Mucosa of descending colon (tissue), 3 donors: ENCODE results near the gene FBRSL1. TPM values are rescaled to one million over a fixed set of nuclear protein-coding genes. Genes with fewer than 3 reads are reported as not detected.

Experiments
- ATAC-seq: fragments of 200-7000 bp; cut with Tn5 transposase; one replicate; pipeline ENCODE4 v1.9.1; 2020; ENCODE audit warnings: mild to moderate bottlenecking, moderate library complexity
- DNase-seq, 3 donors: peaks; one replicate each; pipeline ENCODE4 v3.0.0-alpha.2; 2020
- H3K36me3 ChIP-seq: fragments of 200-600 bp; one replicate; pipeline ENCODE4 v1.8.0; 2021; ENCODE audit warnings: low read depth, mild to moderate bottlenecking
- H3K4me1 ChIP-seq: fragments of 200-600 bp; one replicate; pipeline ENCODE4 v1.8.0; 2021; ENCODE audit warnings: low read depth, mild to moderate bottlenecking
- H3K4me3 ChIP-seq: fragments of 200-600 bp; one replicate; pipeline ENCODE4 v1.8.0; 2021; ENCODE audit warnings: mild to moderate bottlenecking
- H3K9me3 ChIP-seq: fragments of 200-600 bp; one replicate; pipeline ENCODE4 v1.8.0; 2021; ENCODE audit warnings: mild to moderate bottlenecking
- intact Hi-C, 2 donors: fragments of 100-400 bp; cut with DNase I in 1 of 2; cut with micrococcal nuclease in 1 of 2; formaldehyde crosslinking; loops; one replicate each; pipeline versions ENCODE4 v1.11.0 to v1.11.1; 2022; cut with DNase I, micrococcal nuclease
- total RNA-seq, 3 donors: library from RNA; stranded (reverse); fragmentation: NEBNext Ultra II Directional in 2 of 3; extraction: Animal tissue kit (Norgen Biotek cat#: 25700) in 2 of 3; gene quantifications; one replicate each; pipeline versions ENCODE4 v1.2.1 to v1.2.4, GENCODE V29; 2021 to 2023
- TF ChIP-seq, protein P1 (sequence below): fragments of 200-600 bp; IDR thresholded peaks from one replicate; pipeline ENCODE4 v1.8.0; 2022; ENCODE audit warnings: antibody characterized with exemption, mild to moderate bottlenecking
- donor health status: DM: no; HTN: no; CAD: no; lungs with moderate emphysema.
- donor health status: DM: no; HTN: no; CAD: no.
- donor health status: DM: no; HTN: yes; CAD: no.

FBRSL1 gene
- total RNA-seq, 3 donors from 2014 or later: 54.7 to 68.5 (median 55.6) TPM

DNA sequence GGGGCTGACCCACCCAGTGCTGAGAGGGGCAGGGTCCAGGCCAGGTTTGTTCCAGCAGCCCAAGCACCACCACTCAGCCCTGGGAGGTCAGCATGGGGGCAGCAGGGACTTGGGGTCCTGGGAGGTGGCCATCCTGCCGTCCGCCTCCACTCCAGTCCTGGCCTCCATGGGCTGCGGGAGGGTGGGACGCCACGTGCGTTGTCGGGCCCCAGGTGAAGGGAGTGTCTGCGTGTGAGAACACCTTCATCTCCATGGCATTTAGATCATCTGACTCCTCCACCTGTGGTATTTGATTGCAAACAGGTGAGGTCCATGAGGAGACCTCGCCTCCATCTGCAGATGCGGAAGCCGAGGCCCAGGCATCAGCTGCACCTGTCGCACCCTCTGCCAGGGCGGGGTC is 44.1 kb downstream of the FBRSL1 start:
- TF ChIP-seq, protein P1, sequence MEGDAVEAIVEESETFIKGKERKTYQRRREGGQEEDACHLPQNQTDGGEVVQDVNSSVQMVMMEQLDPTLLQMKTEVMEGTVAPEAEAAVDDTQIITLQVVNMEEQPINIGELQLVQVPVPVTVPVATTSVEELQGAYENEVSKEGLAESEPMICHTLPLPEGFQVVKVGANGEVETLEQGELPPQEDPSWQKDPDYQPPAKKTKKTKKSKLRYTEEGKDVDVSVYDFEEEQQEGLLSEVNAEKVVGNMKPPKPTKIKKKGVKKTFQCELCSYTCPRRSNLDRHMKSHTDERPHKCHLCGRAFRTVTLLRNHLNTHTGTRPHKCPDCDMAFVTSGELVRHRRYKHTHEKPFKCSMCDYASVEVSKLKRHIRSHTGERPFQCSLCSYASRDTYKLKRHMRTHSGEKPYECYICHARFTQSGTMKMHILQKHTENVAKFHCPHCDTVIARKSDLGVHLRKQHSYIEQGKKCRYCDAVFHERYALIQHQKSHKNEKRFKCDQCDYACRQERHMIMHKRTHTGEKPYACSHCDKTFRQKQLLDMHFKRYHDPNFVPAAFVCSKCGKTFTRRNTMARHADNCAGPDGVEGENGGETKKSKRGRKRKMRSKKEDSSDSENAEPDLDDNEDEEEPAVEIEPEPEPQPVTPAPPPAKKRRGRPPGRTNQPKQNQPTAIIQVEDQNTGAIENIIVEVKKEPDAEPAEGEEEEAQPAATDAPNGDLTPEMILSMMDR: no peak
- intact Hi-C loops: no loop called here

DNA sequence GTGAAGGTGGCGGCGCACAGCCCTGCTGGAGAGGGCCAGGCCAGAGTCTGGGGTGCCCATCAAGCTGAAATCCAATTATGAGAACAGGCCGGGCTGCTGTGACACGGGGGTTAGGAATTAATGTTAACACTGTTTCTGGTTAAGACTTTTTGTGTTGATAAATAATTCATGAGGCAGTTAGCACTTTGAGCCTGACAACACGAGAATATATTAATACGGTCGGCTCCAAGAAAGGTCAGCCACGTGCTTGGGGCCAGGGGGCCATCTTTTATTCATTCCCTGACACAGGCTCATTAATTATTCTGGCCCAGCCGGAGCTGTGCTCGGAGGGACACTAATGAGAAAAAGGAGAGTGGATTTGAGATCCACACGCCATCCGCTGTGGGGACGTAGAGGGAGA is 45.1 kb downstream of the FBRSL1 start:
- no peaks in the 10 kb centered on the region for H3K4me1 ChIP-seq
- TF ChIP-seq, protein P1: no peak
- H3K4me3 ChIP-seq: no peak overlapping the region
- DNase-seq (no peak), ATAC-seq (no peak)
- intact Hi-C loops: no loop called here
- no peaks in the 10 kb centered on the region for H3K9me3 ChIP-seq
- no peaks in the 10 kb centered on the region for H3K36me3 ChIP-seq

More for the DNA sequence above, 44.1 kb downstream of the FBRSL1 start:
- Histone ChIP-seq H3K4me3 (no peak overlapping the region), H3K36me3 (no peaks in the 10 kb centered on the region), H3K4me1 (no peaks in the 10 kb centered on the region), H3K9me3 (no peaks in the 10 kb centered on the region)
- DNase-seq (no peak), ATAC-seq (no peak)

DNA sequence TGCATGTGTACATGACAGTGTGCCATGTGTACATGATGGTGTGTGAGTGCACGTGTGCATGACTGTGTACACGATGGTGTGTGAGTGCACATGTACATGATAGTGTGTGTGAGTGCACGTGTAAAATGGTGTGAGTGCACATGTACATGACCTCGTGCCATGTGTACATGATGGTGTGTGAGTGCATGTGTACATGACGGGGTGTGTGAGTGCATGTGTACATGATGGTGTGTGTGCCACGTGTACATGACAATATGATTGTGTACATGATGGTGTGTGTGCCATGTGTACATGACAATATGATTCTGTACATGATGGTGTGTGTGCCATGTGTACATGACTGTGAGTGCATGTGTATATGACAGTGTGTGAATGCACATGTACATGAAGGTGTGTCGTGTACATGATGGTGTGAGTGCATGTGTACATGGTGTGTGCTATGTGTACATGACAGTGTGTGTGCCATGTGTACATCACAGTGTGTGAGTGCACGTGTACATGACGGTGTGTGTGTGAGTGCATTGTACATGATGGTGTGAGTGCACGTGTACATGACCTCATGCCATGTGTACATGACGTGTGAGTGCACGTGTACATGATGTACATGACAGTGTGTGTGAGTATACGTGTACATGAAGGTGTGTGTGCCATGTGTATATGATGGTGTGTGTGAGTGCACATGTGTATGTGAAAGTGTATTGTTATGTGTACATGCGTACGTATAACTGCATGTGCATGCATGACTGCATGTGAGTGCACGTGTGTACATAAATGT is 46.3 kb downstream of the FBRSL1 start:
- ATAC-seq: no peak
- DNase-seq: no peak
- intact Hi-C loops: no loop called here
- no peaks in the 10 kb centered on the region for H3K36me3 ChIP-seq
- H3K4me3 ChIP-seq: no peak overlapping the region
- no peaks in the 10 kb centered on the region for H3K4me1 ChIP-seq
- TF ChIP-seq, protein P1: no peak
- no peaks in the 10 kb centered on the region for H3K9me3 ChIP-seq

DNA sequence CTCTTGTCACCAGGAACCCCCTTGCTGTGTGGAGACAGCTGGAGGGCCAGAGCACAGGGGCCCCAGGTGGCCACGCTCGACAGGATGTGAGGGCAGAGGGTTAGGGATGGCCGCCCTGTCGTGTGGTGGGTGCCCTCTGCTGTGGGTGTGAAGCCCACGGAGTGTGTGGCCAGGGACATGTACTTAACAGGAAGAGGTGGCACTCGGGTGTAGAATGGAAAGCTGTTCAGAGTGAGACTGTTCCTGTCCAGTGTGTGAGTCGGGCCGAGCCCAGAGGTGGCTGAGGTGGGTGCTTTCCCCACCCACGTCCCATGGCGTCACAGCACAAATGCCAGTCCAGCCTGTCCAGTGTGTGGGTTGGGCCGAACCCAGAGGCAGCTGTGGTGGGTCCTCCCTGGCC is 47.1 kb downstream of the FBRSL1 start:
- Histone ChIP-seq H3K4me1 (no peaks in the 10 kb centered on the region), H3K36me3 (no peaks in the 10 kb centered on the region), H3K4me3 (no peak overlapping the region), H3K9me3 (no peaks in the 10 kb centered on the region)
- TF ChIP-seq, protein P1: no peak
- ATAC-seq (no peak), DNase-seq (no peak)
- intact Hi-C loops: no loop called here

DNA sequence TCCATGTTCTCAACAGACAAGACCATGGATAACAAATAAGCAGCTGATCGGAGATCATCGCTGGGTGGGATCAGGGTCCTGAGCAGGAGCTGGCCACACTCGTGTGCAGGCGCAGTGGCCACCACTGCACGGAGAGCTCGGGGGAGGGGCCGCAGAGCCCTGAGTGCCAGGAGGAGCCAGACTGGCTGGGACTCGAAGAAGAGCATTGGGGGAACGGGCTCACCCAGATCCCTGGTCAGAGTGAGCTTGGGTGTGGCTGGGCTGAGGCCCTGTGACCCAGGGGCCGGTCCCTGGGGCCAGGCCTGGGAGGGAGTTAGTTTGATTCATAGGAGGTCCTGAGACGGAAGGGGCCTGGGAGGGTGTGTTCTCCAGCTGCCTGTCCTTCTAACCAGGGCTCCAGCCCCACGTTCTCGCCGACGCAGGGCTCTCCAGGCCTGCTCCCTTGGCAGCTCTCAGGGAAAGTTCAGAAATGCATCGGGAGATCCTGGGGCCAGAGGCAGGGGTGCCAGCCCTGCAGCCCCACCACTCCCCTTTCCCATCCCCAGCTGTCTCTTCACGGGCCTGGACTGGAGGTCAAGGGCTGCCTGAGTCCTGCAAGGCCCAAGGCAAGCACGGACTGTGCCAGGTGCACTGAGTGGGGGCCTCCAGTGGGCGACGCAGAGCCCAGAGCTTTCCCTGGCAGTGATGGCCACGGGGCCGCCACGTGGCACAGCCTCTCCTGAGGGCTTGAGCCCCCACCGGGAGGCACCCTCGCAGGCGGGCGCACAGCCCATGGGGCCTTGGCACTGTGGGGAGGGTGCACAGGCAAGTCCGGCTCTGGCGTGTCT is 48.1 kb downstream of the FBRSL1 start:
- H3K4me1 ChIP-seq: no peaks in the 10 kb centered on the region
- H3K36me3 ChIP-seq: no peaks in the 10 kb centered on the region
- intact Hi-C loops: no loop called here
- no peaks in the 10 kb centered on the region for H3K9me3 ChIP-seq
- no peak overlapping the region for H3K4me3 ChIP-seq
- ATAC-seq (no peak), DNase-seq (no peak)
- TF ChIP-seq, protein P1: no peak
